ENCODE data around the gene CNN2.

- TF ChIP-seq, protein P1, sequence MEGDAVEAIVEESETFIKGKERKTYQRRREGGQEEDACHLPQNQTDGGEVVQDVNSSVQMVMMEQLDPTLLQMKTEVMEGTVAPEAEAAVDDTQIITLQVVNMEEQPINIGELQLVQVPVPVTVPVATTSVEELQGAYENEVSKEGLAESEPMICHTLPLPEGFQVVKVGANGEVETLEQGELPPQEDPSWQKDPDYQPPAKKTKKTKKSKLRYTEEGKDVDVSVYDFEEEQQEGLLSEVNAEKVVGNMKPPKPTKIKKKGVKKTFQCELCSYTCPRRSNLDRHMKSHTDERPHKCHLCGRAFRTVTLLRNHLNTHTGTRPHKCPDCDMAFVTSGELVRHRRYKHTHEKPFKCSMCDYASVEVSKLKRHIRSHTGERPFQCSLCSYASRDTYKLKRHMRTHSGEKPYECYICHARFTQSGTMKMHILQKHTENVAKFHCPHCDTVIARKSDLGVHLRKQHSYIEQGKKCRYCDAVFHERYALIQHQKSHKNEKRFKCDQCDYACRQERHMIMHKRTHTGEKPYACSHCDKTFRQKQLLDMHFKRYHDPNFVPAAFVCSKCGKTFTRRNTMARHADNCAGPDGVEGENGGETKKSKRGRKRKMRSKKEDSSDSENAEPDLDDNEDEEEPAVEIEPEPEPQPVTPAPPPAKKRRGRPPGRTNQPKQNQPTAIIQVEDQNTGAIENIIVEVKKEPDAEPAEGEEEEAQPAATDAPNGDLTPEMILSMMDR (IDR thresholded peaks at IDR 0.05 in 4 of 5, conservative IDR thresholded peaks at IDR 0.05 in 1 of 5) = no peak
- no peak for TF ChIP-seq POLR2A (IDR thresholded peaks at IDR 0.05)
Observed at GRCh38 chr19:1086613-1087012, 60.2 kb downstream of the CNN2 start.

All from gastrocnemius medialis (tissue), 4 donors.